Activated CD8-positive, alpha-beta memory T cell treated with anti-CD3 and anti-CD28 coated beads for 36 hours (primary cell): ENCODE data around the gene C14orf180. TPM values are rescaled to one million over a fixed set of nuclear protein-coding genes. Genes with fewer than 3 reads are reported as not detected.
"Not testable (repeated sequence)": the region's sequence is repeated elsewhere in the genome, so short reads cannot be mapped to it uniquely, and the experiment has no call there.

Source experiments
- CTCF ChIA-PET: fragments of 350-600 bp; sonication (Branson Sonifier 250); formaldehyde crosslinking; loops from one replicate; lab custom pipeline; 2021; ENCODE audit warnings: antibody characterized with exemption; lab: Charles Lee
- POLR2A ChIA-PET: fragments of 350-600 bp; sonication (Branson Sonifier 250); formaldehyde crosslinking; loops from one replicate; lab custom pipeline; 2021; ENCODE audit warnings: antibody characterized with exemption; lab: Charles Lee
- total RNA-seq, 2 experiments: library from RNA; stranded (reverse); gene quantifications; one replicate each; pipeline ENCODE4 v1.2.3, GENCODE V29; 2021

The C14orf180 gene
- total RNA-seq, 2 experiments from 2014 or later: not detected

DNA sequence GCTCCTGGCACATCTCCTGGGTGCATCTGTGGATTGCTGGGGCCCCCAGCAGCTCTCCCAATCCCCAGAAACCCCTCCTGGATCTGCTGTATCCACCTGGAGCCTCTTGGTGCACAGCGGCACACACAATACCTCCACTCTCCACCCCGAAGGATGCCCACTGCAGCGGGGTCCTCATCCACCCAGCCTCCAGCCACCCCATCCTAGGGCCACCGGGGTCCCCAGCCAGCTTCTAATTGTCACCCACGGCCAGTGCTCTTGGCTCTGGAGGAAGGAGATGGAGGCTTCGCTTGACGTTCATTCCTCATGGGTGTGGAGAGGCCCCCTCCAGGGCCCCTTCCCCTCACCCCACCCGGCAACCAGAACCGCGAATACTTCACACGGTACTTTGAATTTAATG, 56.6 kb downstream of the C14orf180 start:
- ChIA-PET CTCF (interaction anchor here (0.9 kb wide), 1 partner anchor 12 kb away, joined by 4 read pairs; no protein-coding TSS in a partner anchor), POLR2A (no interaction called here)

GRCh38 chr14:104636846-104637545, 57.4 kb downstream of the C14orf180 start:
- POLR2A ChIA-PET, CTCF ChIA-PET: not testable (repeated sequence)

GRCh38 chr14:104637546-104638003, 58.0 kb downstream of the C14orf180 start:
- POLR2A ChIA-PET: no interaction called here
- CTCF ChIA-PET: no interaction called here

- ChIA-PET POLR2A (no interaction called here), CTCF (no interaction called here)
These were observed 58.6 kb downstream of the C14orf180 start for GRCh38 chr14:104638190-104638589.

GRCh38 chr14:104638927-104639450, 59.4 kb downstream of the C14orf180 start:
- ChIA-PET POLR2A (no interaction called here), CTCF (no interaction called here)

GRCh38 chr14:104639471-104639870, 59.9 kb downstream of the C14orf180 start:
- CTCF ChIA-PET: interaction anchor here (1.2 to 1.3 kb wide), 2 partner anchors 70 to 545 kb away, joined by 3 to 4 read pairs; no protein-coding TSS in a partner anchor
- POLR2A ChIA-PET: no interaction called here

Other genes with a start within 250 kb of the C14orf180 start
- not detected for gene TMEM179, start 25.0 kb downstream of the C14orf180 start, total RNA-seq
- 10 to 100 TPM; 62.8 to 64.9 TPM for gene INF2, start 109.9 kb downstream of the C14orf180 start, total RNA-seq
- gene ADSS1, start 144.5 kb downstream of the C14orf180 start, total RNA-seq: 1 to 10 TPM; 1.7 to 1.8 TPM
- gene SIVA1, start 173.4 kb downstream of the C14orf180 start, total RNA-seq: 100 to 1,000 TPM; 167 TPM
- gene AKT1, start 216.0 kb downstream of the C14orf180 start, total RNA-seq: 100 to 1,000 TPM; 155 to 173 TPM
- 1 to 10 TPM; 3.0 TPM for gene ZBTB42, start 221.3 kb downstream of the C14orf180 start, total RNA-seq